Small intestine (tissue), 7 donors: Measurements from ENCODE around the gene LYL1. TPM values are rescaled to one million over a fixed set of nuclear protein-coding genes. Genes with fewer than 3 reads are reported as not detected.

Experiments
- DNase-seq, 2 donors: peaks; one replicate each; pipeline versions ENCODE4 v3.0.0 to v3.0.0-alpha.2; 2013
- FAIRE-seq: peaks from 2 replicates; lab custom pipeline; 2012; peaks lifted over from hg19 to GRCh38; lab: Jason Lieb, UNC
- H3K27ac ChIP-seq, 3 donors: one replicate each; pipeline ENCODE4 v1.5.1; 2013; ENCODE audit warnings: low read length in 2 of 3, mild to moderate bottlenecking in 2 of 3, control low read depth in 1 of 3, inconsistent platforms in 1 of 3, low read depth in 1 of 3, moderate library complexity in 1 of 3
- H3K27me3 ChIP-seq, 3 donors: one replicate each; pipeline ENCODE4 v1.6.1; 2013; ENCODE audit warnings: low read length in 3 of 3, inconsistent platforms in 1 of 3; ENCODE audit not compliant: control insufficient read depth in 3 of 3, insufficient read depth in 3 of 3
- H3K36me3 ChIP-seq, 3 donors: one replicate each; pipeline ENCODE4 v1.6.1; 2013; ENCODE audit warnings: low read length in 3 of 3, inconsistent platforms in 1 of 3, low read depth in 1 of 3, mild to moderate bottlenecking in 1 of 3, moderate library complexity in 1 of 3; ENCODE audit not compliant: control insufficient read depth in 3 of 3, insufficient read depth in 2 of 3
- H3K4me1 ChIP-seq, 3 donors: one replicate each; pipeline ENCODE4 v1.6.1; 2013; ENCODE audit warnings: low read length in 2 of 3, inconsistent platforms in 1 of 3, low read depth in 1 of 3, mild to moderate bottlenecking in 1 of 3, moderate library complexity in 1 of 3; ENCODE audit not compliant: control insufficient read depth in 3 of 3, insufficient read depth in 2 of 3
- H3K4me3 ChIP-seq, 3 donors: one replicate each; pipeline ENCODE4 v1.5.1; 2013; ENCODE audit warnings: low read length in 3 of 3, control low read depth in 1 of 3, inconsistent platforms in 1 of 3, low read depth in 1 of 3, mild to moderate bottlenecking in 1 of 3, moderate library complexity in 1 of 3
- H3K9me3 ChIP-seq, 2 donors: one replicate each; pipeline ENCODE4 v1.6.1; 2013; ENCODE audit warnings: low read depth in 1 of 2, low read length in 1 of 2; ENCODE audit not compliant: control insufficient read depth in 2 of 2, insufficient read depth in 1 of 2
- WGBS, 3 donors: extraction: QIAGEN DNeasy Blood & Tissue Kit; methylation state at CpG; one replicate each; pipeline ENCODE4 v1.1.7; 2013; 5-methylcytosine and 5-hydroxymethylcytosine counted together
- polyA plus RNA-seq, 4 donors: library from polyadenylated mRNA; stranded (reverse) in 3 of 4; unstranded in 1 of 4; fragments of 200-250 nt in 3 of 4; fragments of 120-200 nt in 1 of 4; gene quantifications; one replicate each; pipeline versions ENCODE4 v1.2.1 to v1.2.3, GENCODE V29; 2013
- donor health status: healthy with polysubstance abuse.
- donor health status: control.
- donor health status: control.
- donor health status: Bipolar disorder and iron deficiency.
- donor health status: healthy.

LYL1 gene
- polyA plus RNA-seq, 4 donors = 0.67 to 8.9 (median 2.8) TPM

DNA sequence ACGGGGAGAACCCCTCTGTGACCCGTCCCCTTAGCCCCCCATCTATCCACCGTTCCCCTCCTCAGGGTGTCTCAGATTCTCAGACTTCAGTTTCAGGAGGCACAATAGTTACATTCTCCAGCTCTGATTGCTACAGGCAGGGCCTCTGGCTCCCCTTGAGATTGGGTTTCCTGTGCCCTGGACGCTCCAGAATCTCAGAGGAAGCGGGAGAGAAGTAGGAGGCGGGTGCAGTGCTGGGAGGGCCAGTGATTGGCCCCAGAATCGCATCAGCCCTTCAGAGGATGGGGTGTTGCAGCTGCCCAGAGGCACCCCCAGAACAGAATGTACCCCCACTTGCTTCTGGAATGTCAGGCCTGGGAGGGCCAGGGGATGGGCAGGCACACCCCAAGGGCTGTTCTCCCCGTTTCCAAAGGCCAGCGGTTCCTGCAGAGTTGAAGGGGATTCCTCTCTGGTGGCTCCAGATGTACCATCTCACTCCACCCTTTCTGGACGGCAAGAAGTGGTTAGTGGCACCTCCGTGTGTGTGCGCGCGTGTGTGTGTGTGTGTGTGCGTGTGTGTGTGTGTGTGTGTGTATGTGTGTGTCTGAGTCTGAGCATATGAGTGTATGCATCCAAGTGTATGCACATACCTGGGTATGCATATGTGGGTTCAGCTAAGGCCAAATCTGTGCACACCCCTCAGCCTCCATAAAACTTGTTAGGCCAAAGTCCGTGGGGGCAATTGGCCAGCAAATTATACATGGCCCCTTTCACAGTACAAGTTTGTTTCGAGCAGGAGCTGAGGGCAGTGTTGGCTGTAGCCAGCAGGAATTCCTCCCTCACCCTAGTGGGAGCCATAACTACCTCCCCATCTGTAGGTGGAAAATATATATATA, 35.5 kb downstream of the LYL1 start:
- Histone ChIP-seq H3K27me3 (peaks cover 0 to 14% (median 0%) of the 10 kb centered on the region in 3 donors), H3K4me3 (no peak overlapping the region), H3K4me1 (peaks cover 3 to 34% (median 3%) of the 10 kb centered on the region in 3 donors), H3K9me3 (no peaks in the 10 kb centered on the region), H3K36me3 (peaks cover 0 to 6% (median 0%) of the 10 kb centered on the region in 3 donors), H3K27ac (no peak overlapping the region)
- no peak for FAIRE-seq
- DNase-seq = peak; percentile 74 to 75
- 23 to 57% (median 41%) methylated on average over 17 of the region's 17 CpGs for WGBS, 3 donors

GRCh38 chr19:13066226-13066625, 36.4 kb downstream of the LYL1 start:
- Histone ChIP-seq H3K36me3 (peaks cover 0 to 4% (median 0%) of the 10 kb centered on the region in 3 donors), H3K27me3 (peaks cover 0 to 18% (median 0%) of the 10 kb centered on the region in 3 donors), H3K4me3 (no peak overlapping the region), H3K9me3 (no peaks in the 10 kb centered on the region), H3K4me1 (peaks cover 3 to 38% (median 3%) of the 10 kb centered on the region in 3 donors), H3K27ac (no peak overlapping the region)
- FAIRE-seq (no peak), DNase-seq (no peak)
- 78 to 84% (median 81%) methylated on average over 5 of the region's 5 CpGs for WGBS, 3 donors

GRCh38 chr19:13064092-13064489, 38.6 kb downstream of the LYL1 start:
- Histone ChIP-seq H3K4me1 (peaks cover 3 to 43% (median 7%) of the 10 kb centered on the region in 3 donors), H3K27me3 (peaks cover 0 to 31% (median 0%) of the 10 kb centered on the region in 3 donors), H3K36me3 (peaks cover 0 to 4% (median 0%) of the 10 kb centered on the region in 3 donors), H3K9me3 (no peaks in the 10 kb centered on the region), H3K4me3 (no peak overlapping the region), H3K27ac (peak overlapping the region in 1 of 3 donors; percentile 1)
- WGBS, 3 donors = 73 to 74% (median 73%) methylated on average over 6 of the region's 6 CpGs
- DNase-seq (no peak), FAIRE-seq (no peak)

DNA sequence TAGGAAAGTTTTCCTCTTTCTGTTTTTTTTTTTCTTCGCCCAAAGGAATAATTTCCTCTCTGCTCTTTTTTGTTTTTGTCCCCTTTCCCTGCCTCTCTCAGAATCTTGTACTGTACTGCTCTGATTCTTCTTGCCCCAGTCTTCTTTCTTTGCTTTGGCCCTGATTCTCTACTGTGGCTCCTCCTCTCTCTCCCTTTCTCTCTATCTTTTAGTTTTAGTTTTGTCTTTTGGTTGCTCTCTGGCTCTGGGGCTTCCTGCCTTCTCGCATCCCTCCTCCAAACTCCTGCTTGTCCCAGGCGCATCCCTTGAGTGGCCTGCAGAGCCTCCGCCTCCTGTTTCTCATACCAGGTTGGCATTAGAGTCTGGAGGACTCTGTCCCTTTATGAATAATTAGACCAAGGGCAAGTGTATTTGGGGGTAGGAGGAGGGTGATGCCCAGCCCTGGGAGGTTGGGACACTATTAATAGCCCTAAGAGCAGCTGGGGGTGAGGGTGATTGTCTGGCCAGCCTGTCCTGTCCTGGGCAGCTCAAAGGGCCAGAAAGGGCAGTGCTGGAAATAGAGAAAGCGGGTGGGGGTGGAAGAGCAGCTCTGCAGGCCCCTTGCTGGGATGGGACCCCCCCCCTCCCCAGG, 39.1 kb downstream of the LYL1 start:
- peaks cover 3 to 39% (median 6%) of the 10 kb centered on the region in 3 donors for H3K4me1 ChIP-seq
- H3K9me3 ChIP-seq = no peaks in the 10 kb centered on the region
- H3K27me3 ChIP-seq = peaks cover 0 to 31% (median 0%) of the 10 kb centered on the region in 3 donors
- no peak overlapping the region for H3K4me3 ChIP-seq
- no peaks in the 10 kb centered on the region for H3K36me3 ChIP-seq
- DNase-seq = no peak
- no peak overlapping the region for H3K27ac ChIP-seq
- no peak for FAIRE-seq
- 64 to 81% (median 74%) methylated on average over 5 of the region's 5 CpGs for WGBS, 3 donors

- FAIRE-seq (no peak), DNase-seq (no peak)
- no peak overlapping the region for H3K4me3 ChIP-seq
- no peaks in the 10 kb centered on the region for H3K36me3 ChIP-seq
- no peaks in the 10 kb centered on the region for H3K9me3 ChIP-seq
- peaks cover 3 to 31% (median 6%) of the 10 kb centered on the region in 3 donors for H3K4me1 ChIP-seq
- H3K27me3 ChIP-seq = peaks cover 0 to 32% (median 0%) of the 10 kb centered on the region in 3 donors
- no peak overlapping the region for H3K27ac ChIP-seq
Observed at GRCh38 chr19:13062317-13062716, 40.3 kb downstream of the LYL1 start.

GRCh38 chr19:13060964-13061927, 41.4 kb downstream of the LYL1 start:
- peak; percentile 78 to 90 for DNase-seq
- Histone ChIP-seq H3K27ac (peak overlapping the region in 1 of 3 donors; percentile 27), H3K9me3 (no peaks in the 10 kb centered on the region), H3K4me1 (peaks cover 0 to 35% (median 11%) of the 10 kb centered on the region in 3 donors), H3K27me3 (peaks cover 0 to 36% (median 0%) of the 10 kb centered on the region in 3 donors), H3K36me3 (no peaks in the 10 kb centered on the region), H3K4me3 (peak overlapping the region in 2 of 3 donors; percentile 34 to 37)
- 1% methylated on average over 40 of the region's 40 CpGs for WGBS, 3 donors
- FAIRE-seq = no peak

DNA sequence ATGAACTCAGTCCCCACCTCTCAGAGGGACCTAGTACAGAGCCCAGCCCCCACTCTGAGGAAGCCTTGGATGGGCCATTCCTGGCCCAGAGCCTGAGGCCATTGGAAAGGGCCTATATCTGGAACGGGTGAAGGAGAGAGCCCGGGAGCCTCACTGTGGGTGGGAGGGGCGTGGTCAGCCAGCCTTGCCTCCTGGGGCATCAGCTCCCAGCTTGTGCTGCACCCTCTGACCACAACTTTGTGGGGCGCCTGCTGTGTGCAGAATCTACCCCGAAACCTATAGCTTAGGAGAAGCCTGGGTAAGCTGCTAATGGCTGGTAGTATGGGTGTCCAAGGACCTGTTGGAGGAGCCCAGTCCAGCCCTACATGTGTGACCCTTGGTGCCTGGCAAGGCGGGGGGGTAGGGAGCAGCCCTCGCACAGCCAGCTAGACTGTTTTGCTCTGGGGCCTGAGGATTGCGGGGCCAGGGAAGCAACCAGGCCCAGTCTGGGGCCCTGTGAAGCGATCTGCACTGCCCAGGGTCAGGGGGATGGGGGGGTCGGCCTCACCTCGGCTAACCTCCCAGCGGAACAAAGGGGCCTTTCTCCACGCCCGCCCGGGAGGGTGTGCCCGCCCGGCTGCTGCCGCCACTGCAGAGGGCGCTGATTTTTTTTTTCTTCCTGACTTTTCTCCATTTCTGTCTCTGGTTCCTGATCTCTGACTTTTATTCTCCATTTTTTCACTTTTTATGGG, 42.3 kb downstream of the LYL1 start:
- H3K4me3 ChIP-seq = no peak overlapping the region
- H3K27ac ChIP-seq = no peak overlapping the region
- DNase-seq = peak in 1 of 2 donors; percentile 52
- WGBS, 3 donors = 15 to 34% (median 21%) methylated on average over 18 to 19 of the region's 19 CpGs
- H3K4me1 ChIP-seq = peaks cover 1 to 44% (median 11%) of the 10 kb centered on the region in 3 donors
- no peaks in the 10 kb centered on the region for H3K36me3 ChIP-seq
- H3K27me3 ChIP-seq = peaks cover 0 to 40% (median 0%) of the 10 kb centered on the region in 3 donors
- H3K9me3 ChIP-seq = no peaks in the 10 kb centered on the region
- FAIRE-seq = no peak
